Skeletal muscle cell (primary cell): ENCODE data around the gene GPR146.

Experiments
- DNase-seq: peaks from one replicate; pipeline ENCODE4 v3.0.0-alpha.2; 2010; ENCODE audit warnings: low read depth
- H3K4me3 ChIP-seq: 2 replicates; pipeline ENCODE4 v1.5.1; 2011; ENCODE audit warnings: low read depth, mild to moderate bottlenecking, control low read depth, low read length, moderate library complexity

GPR146 gene

GRCh38 chr7:1010226-1010625 is 34.1 kb upstream of the GPR146 start:
- no peak for DNase-seq
- no peak overlapping the region for H3K4me3 ChIP-seq

DNA sequence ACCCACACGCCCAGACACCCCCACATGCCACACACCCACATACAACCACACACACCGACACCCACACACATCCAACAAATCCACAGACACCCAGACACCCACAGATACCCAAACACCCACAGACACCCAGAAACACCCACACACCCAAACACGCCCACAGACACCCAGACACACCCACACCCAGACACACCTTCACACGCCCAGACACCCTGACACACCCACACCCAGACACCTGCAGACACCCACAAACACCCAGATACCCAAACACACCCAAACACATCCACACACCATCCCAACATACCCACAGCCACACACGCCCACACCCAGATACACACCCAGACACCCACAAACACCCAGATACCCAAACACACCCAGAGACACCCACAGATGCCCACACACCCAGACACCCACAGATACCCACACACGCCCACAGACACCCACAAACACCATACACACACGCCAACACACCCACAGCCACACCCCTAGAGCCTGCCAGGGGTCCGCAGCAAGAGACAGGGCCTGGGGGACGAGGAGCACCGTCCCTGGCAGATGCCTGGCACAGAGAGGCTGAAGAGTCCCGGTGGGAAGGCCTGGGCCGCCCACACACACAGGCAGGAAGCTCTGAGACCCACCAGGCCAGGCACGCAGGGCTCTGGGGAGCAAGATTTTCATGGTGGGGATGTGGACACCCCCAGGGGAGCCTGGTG is 32.9 kb upstream of the GPR146 start:
- no peak for DNase-seq
- no peak overlapping the region for H3K4me3 ChIP-seq

- H3K4me3 ChIP-seq, result no peak overlapping the region
- DNase-seq, result no peak
These were observed 32.2 kb upstream of the GPR146 start for GRCh38 chr7:1012004-1012715.

GRCh38 chr7:1012716-1013095 is 31.6 kb upstream of the GPR146 start:
- no peak for DNase-seq
- H3K4me3 ChIP-seq, result no peak overlapping the region

- H3K4me3 ChIP-seq, result no peak overlapping the region
- no peak for DNase-seq
These were observed 30.8 kb upstream of the GPR146 start for GRCh38 chr7:1013581-1013980.

- no peak overlapping the region for H3K4me3 ChIP-seq
- no peak for DNase-seq
These were observed 29.7 kb upstream of the GPR146 start for GRCh38 chr7:1014681-1015080.

- H3K4me3 ChIP-seq, result no peak overlapping the region
- DNase-seq, result no peak
These were observed 28.9 kb upstream of the GPR146 start for GRCh38 chr7:1015196-1016121.

DNA sequence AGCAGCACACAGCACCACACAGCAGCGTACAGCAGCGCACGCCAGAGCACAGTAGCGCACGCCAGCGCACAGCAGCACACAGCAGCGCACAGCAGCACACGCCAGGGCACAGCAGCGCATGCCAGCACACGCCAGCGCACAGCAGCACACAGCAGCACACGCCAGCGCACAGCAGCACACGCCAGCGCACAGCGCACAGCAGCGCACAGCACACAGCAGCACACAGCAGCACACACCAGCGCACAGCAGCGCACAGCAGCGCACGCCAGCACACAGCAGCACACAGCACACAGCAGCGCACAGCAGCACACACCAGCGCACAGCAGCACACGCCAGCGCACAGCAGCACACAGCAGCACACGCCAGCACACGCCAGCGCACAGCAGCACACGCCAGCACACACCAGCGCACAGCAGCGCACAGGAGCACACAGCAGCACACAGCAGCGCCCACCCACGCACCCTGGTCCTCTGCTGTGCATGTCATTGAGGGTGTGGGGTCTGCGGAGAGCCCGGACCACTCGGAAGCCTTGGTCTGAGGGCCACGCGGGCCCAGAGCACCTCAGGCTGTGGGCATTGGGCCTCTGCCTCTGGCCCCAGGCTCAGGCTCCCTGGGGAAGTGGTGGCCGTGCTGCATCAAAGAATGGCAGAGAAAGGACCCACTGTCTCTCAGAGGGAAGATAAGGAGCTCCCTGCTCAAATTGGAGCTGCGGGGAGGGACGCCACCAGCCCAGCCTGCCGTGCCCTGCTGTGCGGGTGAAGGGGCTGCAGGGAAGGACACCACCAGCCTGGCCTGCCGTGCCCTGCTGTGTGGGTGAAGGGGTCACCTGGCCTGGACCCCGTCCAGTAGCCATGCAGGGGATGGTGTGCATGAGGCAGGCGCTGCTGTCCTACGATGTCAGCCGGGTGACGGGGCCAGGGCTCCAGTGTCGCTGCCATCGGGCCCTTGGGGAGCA is 27.5 kb upstream of the GPR146 start:
- no peak overlapping the region for H3K4me3 ChIP-seq
- no peak for DNase-seq

DNA sequence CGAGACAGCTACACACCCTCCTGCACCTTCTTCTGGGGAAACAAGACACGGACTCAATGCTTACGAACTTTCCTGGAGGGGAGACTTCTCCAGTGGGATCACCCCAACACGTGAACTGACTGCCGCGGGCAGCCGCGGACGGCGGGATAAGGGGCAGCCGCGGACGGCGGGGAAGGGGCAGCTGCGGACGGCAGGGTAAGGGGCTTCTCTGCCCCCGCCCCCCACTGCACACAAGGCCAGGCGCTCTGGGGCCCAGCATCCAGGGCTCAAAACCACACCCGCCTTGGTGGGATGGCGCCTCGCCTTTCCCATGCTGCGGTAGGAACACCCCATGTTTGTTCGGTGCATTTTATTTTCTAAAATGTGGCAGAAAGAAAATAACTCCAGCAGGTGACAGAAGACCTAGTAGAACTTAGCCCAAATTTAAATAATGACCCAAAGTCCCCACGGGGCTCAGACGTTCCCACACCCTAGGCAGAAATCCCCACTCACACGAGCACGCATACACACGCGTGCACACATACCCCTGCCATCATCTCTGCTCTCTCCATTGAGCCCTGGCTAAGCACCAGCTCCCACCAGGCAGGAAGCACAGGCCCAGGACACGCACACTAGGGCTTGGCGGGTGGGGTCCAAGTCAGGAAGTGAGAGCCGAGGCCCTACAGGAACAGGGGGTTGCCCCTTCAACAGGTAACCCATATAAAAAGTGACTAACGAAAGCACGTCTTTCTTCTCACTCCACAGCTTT is 26.6 kb upstream of the GPR146 start:
- H3K4me3 ChIP-seq, result no peak overlapping the region

DNA sequence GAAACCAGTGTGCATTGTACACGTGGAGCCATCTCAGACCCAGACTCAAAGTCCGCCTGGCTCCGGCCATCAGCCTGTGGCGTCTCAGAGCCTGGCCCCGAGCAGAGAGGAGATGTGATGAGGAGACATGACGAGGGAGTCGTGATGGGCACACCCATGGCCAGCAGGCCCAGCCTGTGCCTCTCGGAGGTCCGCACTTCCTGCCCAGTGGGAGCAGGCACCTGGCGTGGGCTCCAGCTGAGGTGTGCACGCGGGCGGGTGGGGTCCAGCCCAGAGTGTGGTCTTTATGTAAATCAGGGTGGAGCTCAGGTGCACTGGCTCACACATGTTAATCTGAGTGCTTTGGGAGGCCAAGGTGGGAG is 26.0 kb upstream of the GPR146 start:
- DNase-seq, result no peak
- no peak overlapping the region for H3K4me3 ChIP-seq

More for the DNA sequence above, 26.6 kb upstream of the GPR146 start:
- DNase-seq, result no peak

DNA sequence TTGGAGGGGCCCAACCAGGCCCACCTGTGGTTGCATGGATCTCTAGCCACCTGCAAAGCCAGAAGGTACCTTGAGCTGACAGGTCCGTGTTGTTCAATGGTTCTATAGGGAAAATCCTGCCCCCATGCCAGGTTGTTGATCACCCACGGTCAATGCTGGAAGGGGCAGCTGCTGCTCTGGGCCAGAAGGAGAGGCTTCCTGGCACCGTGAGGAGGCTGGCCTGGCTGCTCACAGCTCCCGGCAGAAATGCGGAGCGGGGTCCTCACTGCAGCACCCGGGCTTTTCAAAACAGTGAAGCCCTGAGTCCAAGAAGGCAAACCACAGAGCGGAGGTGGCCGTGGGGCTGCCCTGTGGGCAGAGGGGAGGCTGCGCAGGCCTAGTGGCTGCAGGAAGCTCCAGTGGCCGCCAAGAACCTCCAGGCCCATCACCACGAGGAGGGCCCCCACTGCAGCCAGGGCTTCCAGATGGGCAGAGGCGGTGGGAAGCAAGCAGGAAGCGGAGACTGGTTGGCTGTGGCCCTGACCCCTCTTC is 25.0 kb upstream of the GPR146 start:
- DNase-seq, result no peak
- no peak overlapping the region for H3K4me3 ChIP-seq

DNA sequence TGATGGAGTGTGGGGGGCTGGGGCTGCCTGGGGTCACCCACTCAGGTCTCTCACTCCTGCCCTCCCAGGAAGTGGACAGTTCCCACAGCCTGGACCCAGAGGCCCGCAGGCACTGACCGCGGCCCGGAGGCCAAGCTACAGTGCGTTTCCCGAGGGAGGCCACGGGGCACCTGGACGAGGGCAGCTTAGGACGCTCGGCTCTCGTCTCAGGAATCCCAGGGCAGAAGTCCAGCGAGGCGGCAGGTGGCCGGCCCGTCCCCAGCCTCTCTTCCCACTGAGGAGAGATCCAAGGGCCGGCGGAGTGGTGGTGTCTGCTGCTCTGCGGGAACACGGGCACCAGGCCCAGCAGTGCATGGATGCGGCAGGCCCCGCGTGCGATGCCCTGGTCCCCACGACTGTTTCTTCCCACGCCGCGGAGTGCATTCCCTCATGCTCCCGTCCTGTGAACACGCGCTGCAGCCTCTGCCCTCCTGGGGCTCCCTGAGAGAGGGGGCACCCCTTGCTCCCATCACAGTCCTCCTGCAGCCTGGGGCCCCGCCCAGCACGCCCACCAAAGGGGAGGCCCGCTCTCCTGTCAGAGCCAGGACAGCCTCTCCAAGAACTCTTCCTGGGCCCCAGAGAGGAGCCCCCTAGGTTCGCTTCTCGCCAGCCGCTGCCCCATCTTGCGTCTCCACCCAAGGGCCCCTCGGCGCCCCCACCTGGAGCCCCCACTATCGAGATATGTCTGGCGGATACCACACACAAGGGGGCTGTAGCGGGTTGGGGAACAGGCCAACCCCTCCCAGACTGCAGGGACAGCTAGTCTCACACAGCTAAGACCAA is 24.3 kb upstream of the GPR146 start:
- no peak overlapping the region for H3K4me3 ChIP-seq
- no peak for DNase-seq

DNA sequence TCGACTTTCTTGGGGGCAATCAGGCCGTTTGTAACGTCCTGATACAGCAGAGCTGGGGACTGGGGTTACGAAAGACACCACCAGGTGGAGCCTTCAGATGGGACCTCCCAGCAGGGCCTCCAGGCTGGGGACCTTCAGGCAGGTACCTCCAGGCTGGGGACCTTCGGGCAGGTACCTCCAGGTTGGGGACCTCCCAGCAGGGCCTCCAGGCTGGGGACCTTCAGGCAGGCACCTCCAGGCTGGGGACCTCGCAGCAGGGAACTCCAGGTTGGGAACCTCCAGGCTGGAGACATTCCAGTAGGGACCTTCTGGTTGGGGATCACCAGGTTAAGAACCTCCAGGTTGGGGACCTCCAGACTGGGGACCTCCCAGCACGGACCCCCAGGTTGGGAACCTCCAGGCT is 23.5 kb upstream of the GPR146 start:
- no peak for DNase-seq

DNA sequence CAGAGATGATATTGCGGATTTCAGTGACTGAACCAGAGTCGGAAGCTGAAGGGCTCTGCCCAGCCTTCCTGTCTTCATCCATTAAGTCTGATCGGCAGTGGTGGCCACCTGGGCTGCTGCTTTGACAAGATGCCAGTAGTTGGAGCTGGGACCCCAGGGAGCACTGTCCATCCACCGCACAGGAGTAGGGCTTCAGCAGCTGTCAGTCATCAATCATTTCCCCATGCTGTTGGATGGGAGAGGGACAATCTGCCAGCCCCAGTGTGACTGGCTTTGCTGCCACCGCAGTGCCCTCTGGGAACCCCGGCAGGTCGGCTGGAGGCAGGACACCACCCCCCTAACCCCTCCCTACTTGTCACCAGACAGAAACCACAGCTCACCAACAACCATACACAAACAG is 23.0 kb upstream of the GPR146 start:
- no peak overlapping the region for H3K4me3 ChIP-seq
- no peak for DNase-seq

More for the DNA sequence above, 23.5 kb upstream of the GPR146 start:
- H3K4me3 ChIP-seq, result no peak overlapping the region

- DNase-seq, result no peak
- no peak overlapping the region for H3K4me3 ChIP-seq
These were observed 22.4 kb upstream of the GPR146 start for GRCh38 chr7:1021931-1022330.

DNA sequence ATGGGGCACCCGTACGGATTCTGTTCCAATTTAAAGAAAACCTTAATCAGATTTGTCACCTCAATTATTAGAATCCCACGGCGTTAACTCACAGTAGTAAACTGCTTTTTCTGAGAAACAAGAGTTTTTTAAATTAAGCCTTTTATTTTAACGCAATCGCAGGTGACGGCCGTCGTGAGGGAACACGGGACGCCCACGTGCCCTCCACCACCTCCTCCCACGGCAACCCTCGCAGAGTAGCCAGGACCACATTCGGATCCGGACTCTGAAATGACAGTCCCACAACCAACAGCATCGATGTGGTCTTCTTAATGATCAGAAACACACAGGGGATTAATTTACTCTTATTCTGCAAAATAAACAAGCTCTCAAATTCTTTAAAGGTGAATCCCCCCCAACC is 22.0 kb upstream of the GPR146 start:
- H3K4me3 ChIP-seq, result no peak overlapping the region
- DNase-seq, result no peak

GRCh38 chr7:1022801-1023465 is 21.4 kb upstream of the GPR146 start:
- DNase-seq, result no peak
- H3K4me3 ChIP-seq, result no peak overlapping the region
